ENCODE data around the gene GABRD. TPM values are rescaled to one million over a fixed set of nuclear protein-coding genes. Genes with fewer than 3 reads are reported as not detected.

GABRD gene
- total and polyA plus RNA-seq, 2 donors (not counting 3 experiments of a cell fraction or from before 2014, with no cell fraction given) = not detected

DNA sequence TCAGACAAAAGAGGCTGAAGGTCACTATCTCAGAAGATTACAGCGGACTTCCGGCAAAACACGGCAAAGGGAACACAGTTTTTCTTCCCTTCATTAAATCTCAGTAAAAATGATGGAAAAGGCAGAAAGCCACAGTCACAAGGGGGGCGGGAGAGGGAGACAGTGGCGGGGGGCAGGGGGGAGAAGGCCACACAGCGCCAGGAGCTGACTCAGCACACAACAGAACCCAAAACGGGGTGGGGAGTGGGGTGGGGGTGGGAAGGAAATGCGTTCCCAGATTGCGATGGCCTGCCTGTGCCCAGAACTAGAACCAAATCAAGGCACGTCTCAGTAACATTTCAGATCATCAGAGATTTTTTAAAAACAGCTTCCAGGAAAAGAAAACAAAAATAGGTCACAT, 28.9 kb upstream of the GABRD start:
- H3K4me1 ChIP-seq (ENCODE audit: control insufficient read depth, extremely low read depth, insufficient read depth, low read length) = no peaks in the 10 kb centered on the region
- no peaks in the 10 kb centered on the region for H3K79me2 ChIP-seq (ENCODE audit: control insufficient read depth, insufficient read depth, low read length)
- H3K4me2 ChIP-seq (ENCODE audit: insufficient read depth, low read length) = no peak overlapping the region
- H3K27ac ChIP-seq (ENCODE audit: insufficient read depth, low read depth, low read length) = no peak overlapping the region
- no peaks in the 10 kb centered on the region for H4K20me1 ChIP-seq (replicated peaks; ENCODE audit: control insufficient read depth, extremely low read depth, insufficient read depth, low read length)
- ChIA-PET POLR2A (no interaction called here), CTCF (interaction anchor here (0.6 to 1.8 kb wide), 4 partner anchors 51 to 184 kb away, joined by 3 to 7 read pairs (median 4); no protein-coding TSS in a partner anchor)
- TF ChIP-seq EZH2 (IDR thresholded peaks at IDR 0.05; ENCODE audit: borderline replicate concordance, low read depth, low read length, severe bottlenecking) (no peak), GATA2 (IDR thresholded peaks at IDR 0.05; ENCODE audit: insufficient read depth, insufficient read length, low read depth, low read length) (no peak)
- TF ChIP-seq, protein P1, sequence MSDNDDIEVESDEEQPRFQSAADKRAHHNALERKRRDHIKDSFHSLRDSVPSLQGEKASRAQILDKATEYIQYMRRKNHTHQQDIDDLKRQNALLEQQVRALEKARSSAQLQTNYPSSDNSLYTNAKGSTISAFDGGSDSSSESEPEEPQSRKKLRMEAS (IDR thresholded peaks at IDR 0.05; ENCODE audit: insufficient read depth, insufficient read length) = no peak
- no peak overlapping the region for H3K4me3 ChIP-seq (replicated peaks in 1 of 3; ENCODE audit: insufficient read depth in 1 of 3, low read depth in 1 of 3, low read length in 3 of 3)
- H2AFZ ChIP-seq (ENCODE audit: low read depth, low read length) = no peak overlapping the region
- no peaks in the 10 kb centered on the region for H3K36me3 ChIP-seq (ENCODE audit: control insufficient read depth in 2 of 2, extremely low read depth in 1 of 2, insufficient read depth in 2 of 2, low read length in 2 of 2)
- dilution Hi-C loops (cut with MboI; ENCODE audit: extremely low pct_ligation_motif_present, low sequenced_read_pairs) = no loop called here
- no peak for DNase-seq (ENCODE audit: low read depth, low spot score)
- BruUV-seq (replicated peaks) = no TSS peak
- H3K9ac ChIP-seq (replicated peaks; ENCODE audit: extremely low read depth, insufficient read depth, low read length) = no peak overlapping the region
- H3K27me3 ChIP-seq (ENCODE audit: control insufficient read depth in 2 of 2, insufficient read depth in 2 of 2, low read length in 2 of 2) = no peaks in the 10 kb centered on the region
- H3K9me1 ChIP-seq (replicated peaks; ENCODE audit: control insufficient read depth, extremely low read depth, insufficient read depth, low read length) = no peaks in the 10 kb centered on the region
- FAIRE-seq = no peak
- intact Hi-C loops (cut with micrococcal nuclease) = no loop called here
- no peaks in the 10 kb centered on the region for H3K9me3 ChIP-seq (replicated peaks; ENCODE audit: control insufficient read depth, insufficient read depth, low read length)

DNA sequence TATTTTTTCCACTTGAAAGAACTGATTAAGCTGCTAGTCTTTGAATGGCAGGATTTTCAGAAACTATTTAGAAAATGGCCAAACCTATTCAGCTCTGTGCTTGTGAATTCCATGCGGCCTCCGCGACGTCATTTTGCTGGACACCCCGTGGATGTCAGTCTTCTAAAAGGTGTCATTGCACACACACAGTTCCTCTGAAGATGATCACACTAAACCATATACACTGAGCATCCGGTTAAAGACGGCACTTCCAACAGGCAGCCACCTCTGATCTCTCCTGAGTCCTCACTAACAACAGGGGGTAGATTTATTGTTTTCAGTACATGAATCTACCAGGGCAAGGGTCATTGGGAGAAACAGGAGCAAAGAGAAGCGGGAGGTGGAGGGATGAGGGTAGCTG, 24.6 kb upstream of the GABRD start:
- no peaks in the 10 kb centered on the region for H3K9me1 ChIP-seq (replicated peaks; ENCODE audit: control insufficient read depth, extremely low read depth, insufficient read depth, low read length)
- DNase-seq (ENCODE audit: low read depth, low spot score) (no peak), FAIRE-seq (no peak)
- POLR2A ChIA-PET = interaction anchor here (0.6 kb wide), 1 partner anchor 28 kb away, joined by 5 read pairs; no protein-coding TSS in a partner anchor
- H3K79me2 ChIP-seq (ENCODE audit: control insufficient read depth, insufficient read depth, low read length) = no peaks in the 10 kb centered on the region
- H3K4me1 ChIP-seq (ENCODE audit: control insufficient read depth, extremely low read depth, insufficient read depth, low read length) = no peaks in the 10 kb centered on the region
- H3K4me2 ChIP-seq (ENCODE audit: insufficient read depth, low read length) = no peak overlapping the region
- no peaks in the 10 kb centered on the region for H4K20me1 ChIP-seq (replicated peaks; ENCODE audit: control insufficient read depth, extremely low read depth, insufficient read depth, low read length)
- no peaks in the 10 kb centered on the region for H3K9me3 ChIP-seq (replicated peaks; ENCODE audit: control insufficient read depth, insufficient read depth, low read length)
- dilution Hi-C loops (cut with MboI; ENCODE audit: extremely low pct_ligation_motif_present, low sequenced_read_pairs) = no loop called here
- CTCF ChIA-PET = interaction anchor here (1.0 kb wide), 1 partner anchor 50 kb away, joined by 3 read pairs; no protein-coding TSS in a partner anchor
- TF ChIP-seq MYC (IDR thresholded peaks at IDR 0.05; ENCODE audit: low read depth, low read length) (no peak), POLR2A (IDR thresholded peaks at IDR 0.05; ENCODE audit: low read depth, low read length) (no peak), EZH2 (IDR thresholded peaks at IDR 0.05; ENCODE audit: borderline replicate concordance, low read depth, low read length, severe bottlenecking) (no peak)
- H3K9ac ChIP-seq (replicated peaks; ENCODE audit: extremely low read depth, insufficient read depth, low read length) = no peak overlapping the region
- no peaks in the 10 kb centered on the region for H3K27me3 ChIP-seq (ENCODE audit: control insufficient read depth in 2 of 2, insufficient read depth in 2 of 2, low read length in 2 of 2)
- BruUV-seq (replicated peaks) = no TSS peak
- H3K4me3 ChIP-seq (replicated peaks in 1 of 3; ENCODE audit: insufficient read depth in 1 of 3, low read depth in 1 of 3, low read length in 3 of 3) = no peak overlapping the region
- no peak overlapping the region for H3K27ac ChIP-seq (ENCODE audit: insufficient read depth, low read depth, low read length)
- no peaks in the 10 kb centered on the region for H3K36me3 ChIP-seq (ENCODE audit: control insufficient read depth in 2 of 2, extremely low read depth in 1 of 2, insufficient read depth in 2 of 2, low read length in 2 of 2)
- intact Hi-C loops (cut with micrococcal nuclease) = no loop called here
- no peak overlapping the region for H2AFZ ChIP-seq (ENCODE audit: low read depth, low read length)

All from endothelial cell of umbilical vein (primary cell).